Stimulated activated CD4-positive, alpha-beta T cell treated with anti-CD3 and anti-CD28 coated beads, TNF-alpha, amount 100 ng/mL, for 4 hours (primary cell): ENCODE measurements around the gene RCBTB2.
"Not testable (repeated sequence)": the region's sequence is repeated elsewhere in the genome, so short reads cannot be mapped to it uniquely, and the experiment has no call there.

Experiments used
- DNase-seq, 3 experiments: peaks; one replicate each; pipeline ENCODE4 v3.0.0-alpha.2; 2020; ENCODE audit warnings: low read depth in 3 of 3

The RCBTB2 gene

GRCh38 chr13:48532506-48533499, at the start of gene RCBTB2:
Gene RCBTB2, minus strand, starts transcription at chr13:48533080. Its CDS starts 11,141 bp downstream, at chr13:48521939.
- peak; percentile 97 to 99 (median 98) for DNase-seq

- DNase-seq, result no peak
Measured at GRCh38 chr13:48582084-48582483, 49.2 kb upstream of the RCBTB2 start.

GRCh38 chr13:48580896-48581295, 48.0 kb upstream of the RCBTB2 start:
- DNase-seq, result no peak

- peak; percentile 46 to 58 (median 51) for DNase-seq
Measured at GRCh38 chr13:48580185-48580803, 47.4 kb upstream of the RCBTB2 start.

- DNase-seq, result not testable (repeated sequence)
Measured at GRCh38 chr13:48579919-48580180, 47.0 kb upstream of the RCBTB2 start.

GRCh38 chr13:48579165-48579918, 46.5 kb upstream of the RCBTB2 start:
- no peak for DNase-seq

GRCh38 chr13:48578516-48579164, 45.8 kb upstream of the RCBTB2 start:
- DNase-seq, result no peak

- no peak for DNase-seq
Measured at GRCh38 chr13:48576448-48577010, 43.6 kb upstream of the RCBTB2 start.

GRCh38 chr13:48575031-48575430, 42.2 kb upstream of the RCBTB2 start:
- no peak for DNase-seq

GRCh38 chr13:48574041-48574796, 41.3 kb upstream of the RCBTB2 start:
- DNase-seq, result no peak

GRCh38 chr13:48573213-48574007, 40.5 kb upstream of the RCBTB2 start:
- DNase-seq, result no peak

- DNase-seq, result no peak
Measured at GRCh38 chr13:48571126-48571913, 38.4 kb upstream of the RCBTB2 start.

- no peak for DNase-seq
Measured at GRCh38 chr13:48570216-48570828, 37.4 kb upstream of the RCBTB2 start.

GRCh38 chr13:48569104-48569666, 36.3 kb upstream of the RCBTB2 start:
- DNase-seq, result no peak

GRCh38 chr13:48568370-48569103, 35.7 kb upstream of the RCBTB2 start:
- no peak for DNase-seq

GRCh38 chr13:48567515-48568369, 34.9 kb upstream of the RCBTB2 start:
- no peak for DNase-seq

- no peak for DNase-seq
Measured at GRCh38 chr13:48564056-48564455, 31.2 kb upstream of the RCBTB2 start.
